ENCODE data around the gene PRSS33. TPM values are rescaled to one million over a fixed set of nuclear protein-coding genes. Genes with fewer than 3 reads are reported as not detected.

Gene PRSS33
- total RNA-seq, 2 donors from 2014 or later = not detected

DNA sequence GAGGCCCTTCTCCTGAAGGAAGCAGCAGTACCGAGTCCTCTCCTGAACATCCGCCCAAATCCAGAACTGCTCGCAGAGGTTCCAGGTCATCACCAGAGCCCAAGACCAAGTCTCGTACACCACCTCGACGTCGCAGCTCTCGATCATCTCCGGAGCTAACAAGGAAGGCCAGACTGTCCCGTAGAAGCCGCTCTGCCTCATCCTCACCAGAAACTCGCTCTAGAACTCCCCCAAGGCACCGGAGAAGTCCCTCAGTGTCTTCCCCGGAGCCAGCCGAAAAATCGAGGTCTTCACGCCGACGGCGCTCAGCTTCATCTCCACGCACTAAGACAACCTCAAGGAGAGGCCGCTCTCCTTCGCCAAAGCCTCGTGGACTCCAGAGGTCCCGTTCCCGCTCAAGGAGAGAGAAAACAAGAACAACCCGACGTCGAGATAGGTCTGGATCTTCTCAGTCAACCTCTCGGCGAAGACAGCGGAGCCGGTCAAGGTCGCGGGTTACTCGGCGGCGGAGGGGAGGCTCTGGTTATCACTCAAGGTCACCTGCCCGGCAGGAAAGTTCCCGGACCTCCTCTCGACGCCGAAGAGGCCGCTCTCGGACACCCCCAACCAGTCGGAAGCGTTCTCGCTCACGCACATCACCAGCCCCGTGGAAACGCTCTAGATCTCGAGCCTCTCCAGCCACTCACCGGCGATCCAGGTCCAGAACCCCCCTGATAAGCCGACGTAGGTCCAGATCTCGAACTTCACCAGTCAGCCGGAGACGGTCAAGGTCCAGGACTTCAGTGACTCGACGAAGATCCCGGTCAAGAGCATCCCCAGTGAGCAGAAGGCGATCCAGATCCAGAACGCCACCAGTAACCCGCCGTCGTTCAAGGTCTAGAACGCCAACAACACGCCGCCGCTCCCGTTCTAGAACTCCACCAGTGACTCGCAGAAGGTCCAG, 21.6 kb downstream of the PRSS33 start:
- ATAC-seq = no peak
- no peak for DNase-seq (ENCODE audit: low spot score in 2 of 2)
- Mint-ChIP-seq H3K36me3 (peaks cover 55 to 67% of the 10 kb centered on the region in 2 donors), H3K9me3 (no peaks in the 10 kb centered on the region), H3K27ac (peak overlapping the region; percentile 43 to 94)

DNA sequence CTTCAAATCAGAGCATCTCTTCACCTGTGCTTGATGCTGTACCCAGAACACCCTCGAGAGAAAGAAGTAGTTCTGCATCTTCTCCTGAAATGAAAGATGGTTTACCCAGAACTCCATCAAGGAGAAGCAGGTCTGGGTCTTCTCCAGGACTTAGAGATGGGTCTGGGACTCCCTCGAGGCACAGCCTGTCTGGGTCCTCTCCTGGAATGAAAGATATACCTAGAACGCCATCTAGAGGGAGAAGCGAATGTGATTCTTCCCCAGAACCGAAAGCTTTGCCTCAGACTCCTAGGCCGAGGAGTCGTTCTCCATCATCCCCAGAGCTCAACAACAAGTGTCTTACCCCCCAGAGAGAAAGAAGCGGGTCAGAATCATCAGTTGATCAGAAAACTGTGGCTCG, 22.6 kb downstream of the PRSS33 start:
- ATAC-seq = no peak
- Mint-ChIP-seq H3K36me3 (peaks cover 63 to 73% of the 10 kb centered on the region in 2 donors), H3K9me3 (no peaks in the 10 kb centered on the region), H3K27ac (peak overlapping the region; percentile 43 to 94)
- DNase-seq (ENCODE audit: low spot score in 2 of 2) = no peak

DNA sequence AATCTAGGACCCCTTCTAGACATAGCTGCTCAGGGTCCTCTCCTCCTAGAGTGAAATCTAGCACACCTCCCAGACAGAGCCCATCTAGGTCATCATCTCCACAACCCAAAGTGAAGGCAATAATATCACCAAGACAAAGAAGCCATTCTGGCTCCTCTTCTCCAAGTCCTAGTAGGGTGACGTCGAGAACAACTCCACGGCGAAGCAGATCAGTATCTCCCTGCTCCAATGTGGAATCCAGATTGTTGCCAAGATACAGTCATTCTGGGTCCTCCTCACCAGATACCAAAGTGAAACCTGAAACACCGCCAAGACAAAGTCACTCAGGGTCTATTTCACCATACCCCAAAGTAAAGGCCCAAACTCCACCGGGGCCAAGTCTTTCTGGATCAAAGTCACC, 24.2 kb downstream of the PRSS33 start:
- Mint-ChIP-seq H3K36me3 (peaks cover 73 to 81% of the 10 kb centered on the region in 2 donors), H3K27ac (peak overlapping the region in 1 of 2 donors; percentile 46), H3K9me3 (no peaks in the 10 kb centered on the region)
- no peak for DNase-seq (ENCODE audit: low spot score in 2 of 2)
- ATAC-seq = no peak

DNA sequence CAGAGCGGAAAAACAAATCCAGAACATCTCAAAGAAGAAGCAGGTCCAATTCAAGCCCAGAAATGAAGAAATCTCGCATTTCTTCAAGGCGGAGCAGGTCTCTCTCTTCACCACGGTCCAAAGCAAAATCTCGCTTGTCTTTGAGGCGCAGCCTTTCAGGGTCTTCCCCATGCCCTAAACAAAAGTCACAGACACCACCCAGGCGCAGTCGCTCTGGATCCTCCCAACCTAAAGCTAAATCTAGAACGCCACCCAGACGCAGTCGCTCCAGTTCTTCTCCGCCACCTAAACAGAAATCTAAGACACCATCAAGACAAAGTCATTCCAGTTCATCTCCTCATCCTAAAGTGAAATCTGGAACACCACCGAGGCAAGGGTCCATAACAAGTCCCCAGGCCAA, 24.6 kb downstream of the PRSS33 start:
- Mint-ChIP-seq H3K9me3 (no peaks in the 10 kb centered on the region), H3K27ac (peak overlapping the region in 1 of 2 donors; percentile 46), H3K36me3 (peaks cover 72 to 86% of the 10 kb centered on the region in 2 donors)
- no peak for DNase-seq (ENCODE audit: low spot score in 2 of 2)
- ATAC-seq = no peak

DNA sequence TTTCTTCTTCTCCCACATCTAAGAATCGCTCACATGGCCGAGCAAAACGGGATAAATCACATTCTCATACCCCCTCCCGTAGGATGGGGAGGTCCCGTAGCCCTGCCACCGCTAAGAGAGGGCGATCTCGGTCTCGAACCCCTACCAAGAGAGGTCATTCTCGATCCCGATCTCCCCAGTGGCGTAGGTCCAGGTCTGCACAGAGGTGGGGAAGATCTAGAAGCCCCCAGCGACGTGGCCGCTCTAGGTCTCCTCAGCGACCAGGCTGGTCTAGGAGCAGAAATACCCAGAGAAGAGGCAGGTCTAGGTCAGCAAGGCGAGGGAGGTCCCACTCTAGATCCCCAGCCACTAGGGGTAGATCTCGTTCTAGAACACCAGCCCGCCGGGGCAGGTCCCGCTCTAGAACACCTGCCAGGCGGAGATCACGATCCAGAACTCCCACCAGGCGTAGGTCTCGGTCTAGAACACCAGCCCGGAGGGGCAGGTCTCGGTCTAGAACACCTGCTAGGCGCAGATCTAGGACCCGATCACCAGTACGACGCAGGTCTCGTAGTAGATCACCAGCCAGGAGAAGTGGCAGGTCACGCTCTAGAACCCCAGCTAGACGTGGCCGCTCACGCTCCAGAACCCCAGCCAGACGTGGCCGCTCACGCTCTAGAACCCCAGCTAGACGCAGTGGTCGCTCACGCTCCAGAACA, 25.3 kb downstream of the PRSS33 start:
- ATAC-seq (no peak), DNase-seq (ENCODE audit: low spot score in 2 of 2) (no peak)
- Mint-ChIP-seq H3K27ac (peak overlapping the region in 1 of 2 donors; percentile 46), H3K9me3 (no peaks in the 10 kb centered on the region), H3K36me3 (peaks cover 74 to 93% of the 10 kb centered on the region in 2 donors)

DNA sequence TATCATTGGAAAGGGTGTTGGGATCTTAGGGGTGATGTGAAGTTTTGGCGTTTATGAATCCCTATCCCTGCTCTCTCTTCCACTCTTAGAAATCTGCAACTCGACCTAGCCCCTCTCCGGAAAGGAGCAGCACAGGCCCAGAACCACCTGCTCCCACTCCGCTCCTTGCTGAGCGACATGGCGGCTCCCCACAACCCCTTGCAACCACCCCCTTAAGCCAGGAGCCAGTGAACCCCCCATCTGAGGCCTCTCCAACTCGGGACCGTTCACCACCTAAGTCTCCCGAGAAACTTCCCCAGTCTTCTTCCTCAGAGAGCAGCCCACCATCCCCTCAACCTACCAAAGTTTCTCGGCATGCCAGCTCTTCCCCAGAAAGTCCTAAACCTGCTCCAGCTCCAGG, 25.9 kb downstream of the PRSS33 start:
- Mint-ChIP-seq H3K27ac (no peak overlapping the region), H3K9me3 (no peaks in the 10 kb centered on the region), H3K36me3 (peaks cover 74 to 94% of the 10 kb centered on the region in 2 donors)
- ATAC-seq = no peak
- DNase-seq (ENCODE audit: low spot score in 2 of 2) = no peak

DNA sequence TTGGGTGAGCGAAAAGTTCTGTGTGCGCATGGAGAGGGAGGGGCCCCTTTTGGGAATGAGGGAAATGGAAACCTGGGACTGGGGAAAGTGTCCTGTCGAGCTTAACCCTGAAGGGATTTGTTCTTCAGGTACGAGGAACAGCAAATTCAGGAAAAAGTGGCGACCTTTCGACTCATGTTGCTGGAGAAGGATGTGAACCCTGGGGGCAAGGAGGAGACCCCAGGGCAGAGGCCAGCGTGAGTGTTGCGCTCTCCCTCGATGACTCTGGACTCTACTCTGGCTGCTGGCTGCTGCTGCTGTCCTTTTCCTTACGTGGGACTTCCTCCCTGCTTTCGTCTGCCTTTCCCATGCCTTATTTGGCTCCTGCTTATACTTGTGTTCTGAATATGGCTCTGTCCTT, 30.0 kb downstream of the PRSS33 start:
- no peak for DNase-seq (ENCODE audit: low spot score in 2 of 2)
- no peaks in the 10 kb centered on the region for H3K9me3 Mint-ChIP-seq

DNA sequence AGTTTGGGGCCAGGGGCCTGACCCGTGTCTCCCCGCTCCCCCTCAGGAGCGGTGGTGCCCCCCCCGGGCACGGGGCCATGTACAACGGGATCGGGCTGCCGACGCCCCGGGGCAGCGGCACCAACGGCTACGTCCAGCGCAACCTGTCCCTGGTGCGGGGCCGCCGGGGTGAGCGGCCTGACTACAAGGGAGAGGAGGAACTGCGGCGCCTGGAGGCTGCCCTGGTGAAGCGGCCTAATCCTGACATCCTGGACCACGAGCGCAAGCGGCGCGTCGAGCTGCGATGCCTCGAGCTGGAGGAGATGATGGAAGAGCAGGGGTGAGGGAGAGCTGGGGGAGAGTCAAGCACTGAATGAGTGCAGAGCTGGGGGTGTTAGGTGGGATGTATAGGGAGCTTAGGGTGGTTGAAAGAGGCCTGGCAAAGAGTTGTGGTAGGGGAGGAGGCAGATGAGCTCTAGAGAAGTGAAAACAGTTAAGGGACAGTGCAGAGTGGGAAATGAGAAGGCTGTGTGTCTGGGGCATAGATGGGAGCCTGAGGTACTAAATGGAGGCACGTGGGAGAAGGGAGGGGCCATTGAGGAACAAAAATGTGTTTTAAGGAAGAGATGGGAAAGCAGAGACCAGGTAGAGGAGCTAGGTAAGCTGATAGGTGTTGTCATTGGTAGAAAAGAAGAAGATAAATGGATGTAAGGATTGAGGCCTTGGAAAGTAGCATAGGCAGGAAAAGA, 30.9 kb downstream of the PRSS33 start:
- Mint-ChIP-seq H3K36me3 (peaks cover 71 to 77% of the 10 kb centered on the region in 2 donors), H3K9me3 (no peaks in the 10 kb centered on the region), H3K27ac (peak overlapping the region; percentile 90 to 92)
- DNase-seq (ENCODE audit: low spot score in 2 of 2) (no peak), ATAC-seq (no peak)

More for the DNA sequence above, 30.0 kb downstream of the PRSS33 start:
- Mint-ChIP-seq H3K27ac (peak overlapping the region; percentile 91 to 92), H3K36me3 (peaks cover 76 to 86% of the 10 kb centered on the region in 2 donors)
- no peak for ATAC-seq

DNA sequence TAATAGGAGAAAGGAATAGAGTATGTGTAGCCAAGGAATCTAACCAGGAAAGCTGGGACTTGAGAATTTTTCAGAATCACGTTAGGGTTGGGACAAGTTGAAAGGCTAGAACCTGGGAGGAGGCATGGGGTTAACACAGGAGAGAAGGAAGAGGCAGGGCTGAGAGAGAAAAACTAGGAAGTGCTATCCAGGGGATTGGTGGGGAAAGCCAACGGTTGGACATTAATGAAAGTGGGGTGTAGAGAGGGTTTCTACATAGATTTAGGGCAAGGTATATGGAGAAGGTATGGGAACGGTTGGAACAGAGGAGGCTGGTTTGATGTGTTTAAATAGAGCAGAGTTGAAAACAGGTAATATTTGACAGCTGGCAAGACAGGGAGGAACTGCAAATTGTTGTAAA, 32.2 kb downstream of the PRSS33 start:
- Mint-ChIP-seq H3K36me3 (peaks cover 66 to 70% of the 10 kb centered on the region in 2 donors), H3K9me3 (no peaks in the 10 kb centered on the region)

DNA sequence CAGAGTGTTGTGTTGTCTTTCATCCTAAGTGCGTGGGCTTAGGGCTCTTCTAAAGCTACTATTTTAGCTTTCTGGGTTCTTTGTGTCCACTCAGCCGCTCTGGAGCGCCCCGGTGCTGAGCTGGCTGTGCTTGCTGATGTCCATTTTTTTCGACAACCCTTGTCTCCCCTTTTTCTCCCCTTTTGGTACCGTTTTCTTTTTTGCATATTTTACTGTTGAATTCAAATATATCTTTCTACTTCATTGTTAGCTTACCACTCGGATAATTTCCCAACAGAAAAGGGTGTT, 33.7 kb downstream of the PRSS33 start:
- Mint-ChIP-seq H3K27ac (peak overlapping the region; percentile 85 to 92), H3K36me3 (peaks cover 54 to 64% of the 10 kb centered on the region in 2 donors), H3K9me3 (no peaks in the 10 kb centered on the region)
- no peak for ATAC-seq
- no peak for DNase-seq (ENCODE audit: low spot score in 2 of 2)

More for the DNA sequence above, 32.2 kb downstream of the PRSS33 start:
- DNase-seq (ENCODE audit: low spot score in 2 of 2) (no peak), ATAC-seq (no peak)
- peak overlapping the region; percentile 30 to 92 for H3K27ac Mint-ChIP-seq

DNA sequence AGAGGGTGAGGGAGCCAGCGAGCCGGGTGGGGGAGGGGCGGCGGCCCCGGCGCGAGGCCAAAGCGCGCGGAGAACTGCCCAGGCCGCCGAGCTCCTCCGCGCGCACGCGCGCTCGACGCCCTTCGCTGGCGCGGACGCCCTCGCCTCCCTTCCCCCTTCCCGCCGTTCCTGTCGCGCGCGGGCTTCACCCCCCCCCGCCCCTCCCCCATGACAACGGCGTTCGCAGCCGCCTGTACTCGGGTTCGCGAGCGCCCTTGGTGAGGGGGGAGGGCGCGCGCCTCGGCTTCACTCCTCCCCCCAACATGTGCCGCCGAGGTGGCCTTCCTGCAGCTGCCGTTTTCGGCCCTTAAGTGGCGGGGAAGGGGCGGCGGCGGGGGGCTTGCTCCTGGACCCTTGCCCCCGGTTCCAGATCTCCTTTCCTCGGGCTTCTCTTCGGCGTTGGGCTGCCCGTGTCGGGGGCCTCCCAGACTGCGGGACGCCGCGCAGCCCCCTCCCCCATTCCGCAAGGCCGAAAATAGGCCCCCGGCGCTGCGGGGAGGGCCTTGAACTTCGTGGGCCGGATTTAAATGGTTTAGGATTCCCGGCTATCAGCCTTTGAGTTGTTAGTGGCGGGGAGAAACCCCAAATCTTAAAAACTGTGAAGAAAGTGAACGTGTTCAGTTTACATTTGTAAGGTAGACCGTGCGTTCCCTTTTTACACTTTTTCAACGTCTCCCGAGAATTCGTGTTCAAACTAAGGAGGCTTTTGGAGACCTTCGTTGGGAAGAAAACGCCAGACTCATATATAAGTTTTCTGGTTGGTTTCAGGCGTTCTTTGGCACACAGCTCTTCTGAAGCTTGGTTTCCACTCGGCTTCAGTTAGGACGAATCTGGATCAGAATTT, 34.3 kb downstream of the PRSS33 start:
- peak; percentile 46 to 55 for ATAC-seq
- peaks cover 51 to 58% of the 10 kb centered on the region in 2 donors for H3K36me3 Mint-ChIP-seq

DNA sequence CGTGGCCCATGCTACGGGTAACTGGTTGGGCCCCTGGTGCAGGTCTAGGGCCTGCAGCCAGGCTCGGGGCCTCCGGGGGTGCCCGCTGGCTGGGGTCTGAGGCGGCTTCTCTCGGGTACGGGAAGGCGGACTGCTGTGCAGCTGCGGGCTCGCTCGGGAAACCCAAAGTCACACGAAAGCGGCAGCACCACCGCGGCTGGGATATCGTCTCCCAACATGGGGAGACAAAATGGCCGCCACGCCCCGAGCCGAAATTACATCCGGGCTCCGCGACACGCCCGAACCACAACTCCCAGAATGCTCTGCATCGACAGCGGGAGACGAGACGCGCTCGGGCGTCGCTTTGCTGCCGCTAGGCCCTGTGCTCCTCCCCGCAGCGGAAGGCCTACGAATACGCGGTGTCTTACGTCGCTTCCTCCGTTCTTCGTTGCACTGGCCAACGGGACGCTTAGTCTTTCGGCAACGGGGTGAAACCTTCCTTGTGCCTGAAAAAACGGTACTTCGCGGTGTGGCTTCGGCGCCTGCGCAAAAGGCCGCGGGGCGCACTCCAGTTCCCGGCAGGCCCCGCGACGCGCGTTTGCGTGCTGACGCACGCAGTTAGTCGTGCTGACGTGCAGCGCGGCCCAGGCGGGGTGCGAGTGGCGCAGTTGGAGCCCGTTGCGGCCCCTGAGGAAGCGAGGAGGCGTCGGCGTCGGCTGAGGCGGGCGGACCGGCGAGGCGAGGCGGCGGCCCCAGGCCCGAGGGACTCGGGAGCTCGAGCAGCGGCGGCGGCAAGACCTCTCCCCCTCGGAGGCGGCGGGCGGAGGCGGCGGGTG, 35.1 kb downstream of the PRSS33 start, which contains the start of gene SRRM2:
Gene SRRM2 (plus strand): TSS at position 604 of the 815 bp plus-strand sequence. CDS start 3,727 bp downstream, outside the sequence.
- peak; percentile 90 to 94 for ATAC-seq
- DNase-seq (ENCODE audit: low spot score in 2 of 2) = peak; percentile 90 to 98
- peak within 1 kb of the TSS; percentile 92 for H3K27ac Mint-ChIP-seq
- H3K9me3 Mint-ChIP-seq = no peaks in the 10 kb centered on the region
- peaks cover 44 to 50% of the 10 kb centered on the region in 2 donors for H3K36me3 Mint-ChIP-seq

More for the DNA sequence above, 34.3 kb downstream of the PRSS33 start:
- DNase-seq (ENCODE audit: low spot score in 2 of 2) = no peak
- Mint-ChIP-seq H3K9me3 (no peaks in the 10 kb centered on the region), H3K27ac (peak overlapping the region; percentile 85 to 92)

DNA sequence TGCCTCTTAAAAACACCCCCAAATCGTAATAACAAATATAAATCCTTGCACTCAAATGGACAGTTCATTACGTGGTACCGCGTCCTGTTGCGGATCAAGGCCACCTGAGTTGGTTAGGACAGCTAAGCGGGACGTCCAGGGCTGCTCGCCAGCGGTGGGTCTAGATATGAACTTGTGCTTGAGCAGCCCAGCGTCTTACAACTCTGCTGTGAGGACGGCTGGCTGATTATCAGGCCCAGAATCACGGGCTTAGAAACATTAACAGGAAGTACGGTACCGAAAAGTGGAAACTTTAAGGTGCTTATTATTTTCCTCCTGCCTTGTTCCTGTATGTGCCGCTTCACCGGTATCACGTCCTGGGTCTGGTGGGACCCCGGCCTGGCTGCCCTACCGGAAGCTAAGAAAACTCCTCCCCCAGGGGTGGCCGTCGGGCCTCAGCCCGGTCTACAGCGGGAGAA, 35.8 kb downstream of the PRSS33 start:
- no peaks in the 10 kb centered on the region for H3K9me3 Mint-ChIP-seq
- peak; percentile 40 for ATAC-seq
- peaks cover 39 to 44% of the 10 kb centered on the region in 2 donors for H3K36me3 Mint-ChIP-seq
- peak overlapping the region; percentile 92 for H3K27ac Mint-ChIP-seq
- DNase-seq (ENCODE audit: low spot score in 2 of 2) = no peak

DNA sequence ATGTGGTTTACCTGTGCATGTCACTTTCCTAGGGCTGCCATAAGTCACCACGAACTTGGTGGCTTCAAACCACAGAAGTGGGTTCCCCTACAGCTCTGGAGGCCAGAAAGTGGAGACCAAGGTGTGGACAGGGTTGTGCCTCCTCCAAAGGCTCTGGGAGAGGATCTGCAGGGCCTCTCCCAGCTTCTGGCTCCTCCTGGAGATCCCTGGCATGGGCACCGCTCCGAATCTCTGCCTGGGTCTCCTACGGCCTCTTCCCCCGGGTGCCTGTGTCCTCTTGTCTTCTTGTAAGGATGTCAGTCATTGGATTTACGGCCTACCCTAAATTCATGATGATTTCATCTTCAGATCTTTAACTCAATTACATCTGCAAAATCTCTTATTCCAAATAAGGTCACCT, 37.4 kb downstream of the PRSS33 start:
- ATAC-seq = no peak
- Mint-ChIP-seq H3K36me3 (peaks cover 26 to 33% of the 10 kb centered on the region in 2 donors), H3K27ac (peak overlapping the region in 1 of 2 donors; percentile 92), H3K9me3 (no peaks in the 10 kb centered on the region)
- DNase-seq (ENCODE audit: low spot score in 2 of 2) = no peak

DNA sequence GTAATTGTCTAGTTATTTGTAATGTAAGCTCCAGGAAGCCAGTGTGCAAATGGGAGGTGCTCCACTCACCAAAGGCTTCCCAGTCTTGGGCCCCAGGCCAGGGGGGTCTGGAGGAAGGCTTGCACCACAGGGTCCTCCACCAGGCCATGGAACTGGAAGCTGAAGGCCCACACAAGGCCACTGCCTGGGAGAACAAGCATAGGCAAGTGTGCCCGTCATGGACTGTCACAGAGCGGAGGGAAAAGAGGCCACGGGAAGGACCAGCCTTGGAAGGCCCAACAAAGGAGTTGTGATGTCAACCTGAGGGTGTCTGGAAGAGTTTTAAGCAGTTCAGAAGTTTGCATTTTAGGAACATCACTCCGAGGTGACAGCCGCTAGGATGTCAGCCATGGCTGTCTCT, 37.9 kb downstream of the PRSS33 start:
- no peak for ATAC-seq
- Mint-ChIP-seq H3K9me3 (no peaks in the 10 kb centered on the region), H3K36me3 (peaks cover 21 to 29% of the 10 kb centered on the region in 2 donors), H3K27ac (peak overlapping the region in 1 of 2 donors; percentile 65)
- no peak for DNase-seq (ENCODE audit: low spot score in 2 of 2)
